Muscle of leg (tissue), 11 donors: Measurements from ENCODE around the gene TMEM18. TPM values are rescaled to one million over a fixed set of nuclear protein-coding genes. Genes with fewer than 3 reads are reported as not detected.

Experiments used
- DNase-seq: peaks from one replicate; pipeline ENCODE4 v3.0.0; 2013
- H3K27ac ChIP-seq: one replicate; pipeline ENCODE4 v1.5.1; 2013; ENCODE audit warnings: mild to moderate bottlenecking, low read length, control low read depth
- H3K27me3 ChIP-seq: one replicate; pipeline ENCODE4 v1.6.1; 2013; ENCODE audit warnings: low read length; ENCODE audit not compliant: control insufficient read depth, insufficient read depth
- H3K36me3 ChIP-seq: one replicate; pipeline ENCODE4 v1.6.1; 2013; ENCODE audit warnings: low read length; ENCODE audit not compliant: control insufficient read depth, insufficient read depth
- H3K4me1 ChIP-seq: one replicate; pipeline ENCODE4 v1.6.1; 2013; ENCODE audit warnings: low read length; ENCODE audit not compliant: control insufficient read depth, insufficient read depth
- H3K4me3 ChIP-seq: one replicate; pipeline ENCODE4 v1.5.1; 2013; ENCODE audit warnings: low read length, control low read depth
- H3K9me3 ChIP-seq: replicated peaks from 2 replicates; pipeline ENCODE4 v1.6.1; 2013; ENCODE audit warnings: low read depth, low read length; ENCODE audit not compliant: control insufficient read depth
- WGBS: methylation state at CpG from one replicate; pipeline ENCODE4 v1.1.5; 2013; ENCODE audit warnings: missing lambda C conversion rate; ENCODE audit not compliant: insufficient coverage; 5-methylcytosine and 5-hydroxymethylcytosine counted together
- polyA plus RNA-seq, 8 donors: library from polyadenylated mRNA; unstranded; fragments of 120-200 nt; gene quantifications; one replicate each; pipeline versions ENCODE4 v1.2.1 to v1.2.3, GENCODE V29; 2013; ENCODE audit warnings: inconsistent platforms in 1 of 8, low replicate concordance in 1 of 8; ENCODE audit not compliant: insufficient read length in 8 of 8, insufficient read depth in 1 of 8
- total RNA-seq: library from RNA; stranded (reverse); fragments of 120-200 nt; gene quantifications from one replicate; pipeline ENCODE4 v1.2.4, GENCODE V29; 2013

TMEM18 gene
- total and polyA plus RNA-seq, 9 donors, result 42.7 to 53.4 (median 46.4) TPM

GRCh38 chr2:675051-675450 lies 2.2 kb downstream of the TMEM18 start:
- 78% methylated on average over 2 of the region's 4 CpGs for WGBS
- no peak for DNase-seq
- H3K27ac ChIP-seq, result no peak overlapping the region
- no peaks in the 10 kb centered on the region for H3K9me3 ChIP-seq
- H3K4me1 ChIP-seq, result peaks cover 20% of the 10 kb centered on the region
- no peaks in the 10 kb centered on the region for H3K27me3 ChIP-seq
- H3K36me3 ChIP-seq, result peaks cover 43% of the 10 kb centered on the region
- H3K4me3 ChIP-seq, result no peak overlapping the region

GRCh38 chr2:674321-674985 lies 2.8 kb downstream of the TMEM18 start:
- WGBS, result 74% methylated on average over 9 of the region's 9 CpGs
- H3K36me3 ChIP-seq, result peaks cover 46% of the 10 kb centered on the region

GRCh38 chr2:673615-674320 lies 3.4 kb downstream of the TMEM18 start:
- Histone ChIP-seq H3K36me3 (peaks cover 52% of the 10 kb centered on the region), H3K4me1 (peaks cover 20% of the 10 kb centered on the region), H3K27me3 (no peaks in the 10 kb centered on the region), H3K9me3 (no peaks in the 10 kb centered on the region), H3K4me3 (no peak overlapping the region), H3K27ac (no peak overlapping the region)
- 53% methylated on average over 6 of the region's 7 CpGs for WGBS
- DNase-seq, result peak; percentile 55

More at GRCh38 chr2:674321-674985, 2.8 kb downstream of the TMEM18 start:
- H3K27ac ChIP-seq, result no peak overlapping the region
- H3K9me3 ChIP-seq, result no peaks in the 10 kb centered on the region
- no peaks in the 10 kb centered on the region for H3K27me3 ChIP-seq
- DNase-seq, result no peak
- H3K4me3 ChIP-seq, result no peak overlapping the region
- peaks cover 20% of the 10 kb centered on the region for H3K4me1 ChIP-seq

- peaks cover 20% of the 10 kb centered on the region for H3K4me1 ChIP-seq
- no peak overlapping the region for H3K27ac ChIP-seq
- H3K36me3 ChIP-seq, result peaks cover 59% of the 10 kb centered on the region
- no peaks in the 10 kb centered on the region for H3K9me3 ChIP-seq
- H3K4me3 ChIP-seq, result no peak overlapping the region
- no peak for DNase-seq
- no peaks in the 10 kb centered on the region for H3K27me3 ChIP-seq
- WGBS, result 90% methylated on average over 8 of the region's 9 CpGs
Observed at GRCh38 chr2:673016-673415, 4.2 kb downstream of the TMEM18 start.

- DNase-seq, result no peak
Observed at GRCh38 chr2:672606-672905, 4.7 kb downstream of the TMEM18 start.

GRCh38 chr2:671787-672605 lies 5.2 kb downstream of the TMEM18 start:
- Histone ChIP-seq H3K27ac (no peak overlapping the region), H3K4me1 (peaks cover 20% of the 10 kb centered on the region), H3K4me3 (no peak overlapping the region), H3K36me3 (peaks cover 67% of the 10 kb centered on the region), H3K27me3 (no peaks in the 10 kb centered on the region), H3K9me3 (no peaks in the 10 kb centered on the region)
- no peak for DNase-seq
- 75% methylated on average over 13 of the region's 18 CpGs for WGBS

More at GRCh38 chr2:672606-672905, 4.7 kb downstream of the TMEM18 start:
- no peaks in the 10 kb centered on the region for H3K27me3 ChIP-seq
- 97% methylated on average over 10 of the region's 13 CpGs for WGBS
- H3K4me1 ChIP-seq, result peaks cover 20% of the 10 kb centered on the region
- no peak overlapping the region for H3K4me3 ChIP-seq
- H3K9me3 ChIP-seq, result no peaks in the 10 kb centered on the region
- H3K36me3 ChIP-seq, result peaks cover 64% of the 10 kb centered on the region
- H3K27ac ChIP-seq, result no peak overlapping the region

GRCh38 chr2:671072-671471 lies 6.1 kb downstream of the TMEM18 start:
- 92% methylated on average over 6 of the region's 9 CpGs for WGBS
- no peak for DNase-seq

GRCh38 chr2:670637-671036 lies 6.6 kb downstream of the TMEM18 start:
- WGBS, result 93% methylated on average over 18 of the region's 18 CpGs
- peaks cover 78% of the 10 kb centered on the region for H3K36me3 ChIP-seq
- H3K9me3 ChIP-seq, result peaks cover 8% of the 10 kb centered on the region
- H3K27ac ChIP-seq, result no peak overlapping the region
- H3K4me1 ChIP-seq, result peaks cover 14% of the 10 kb centered on the region
- DNase-seq, result no peak
- H3K27me3 ChIP-seq, result no peaks in the 10 kb centered on the region
- no peak overlapping the region for H3K4me3 ChIP-seq

More at GRCh38 chr2:671072-671471, 6.1 kb downstream of the TMEM18 start:
- H3K9me3 ChIP-seq, result peaks cover 4% of the 10 kb centered on the region
- peaks cover 74% of the 10 kb centered on the region for H3K36me3 ChIP-seq
- no peaks in the 10 kb centered on the region for H3K27me3 ChIP-seq
- H3K4me1 ChIP-seq, result peaks cover 17% of the 10 kb centered on the region
- no peak overlapping the region for H3K4me3 ChIP-seq
- no peak overlapping the region for H3K27ac ChIP-seq

GRCh38 chr2:669323-669722 lies 7.9 kb downstream of the TMEM18 start:
- H3K9me3 ChIP-seq, result peaks cover 17% of the 10 kb centered on the region
- H3K36me3 ChIP-seq, result peaks cover 74% of the 10 kb centered on the region
- no peak overlapping the region for H3K27ac ChIP-seq
- peaks cover 5% of the 10 kb centered on the region for H3K4me1 ChIP-seq
- WGBS, result 95% methylated on average over 7 of the region's 7 CpGs
- H3K27me3 ChIP-seq, result no peaks in the 10 kb centered on the region
- no peak for DNase-seq
- no peak overlapping the region for H3K4me3 ChIP-seq

- Histone ChIP-seq H3K4me3 (no peak overlapping the region), H3K9me3 (peaks cover 17% of the 10 kb centered on the region), H3K4me1 (no peaks in the 10 kb centered on the region), H3K27ac (no peak overlapping the region), H3K36me3 (peaks cover 71% of the 10 kb centered on the region), H3K27me3 (no peaks in the 10 kb centered on the region)
- 86% methylated on average over 1 of the region's 3 CpGs for WGBS
- DNase-seq, result no peak
Observed at GRCh38 chr2:668000-668398, 9.2 kb downstream of the TMEM18 start.
